HG03565 (cell line): ENCODE results near the gene PRDM15.

Source experiments
- ATAC-seq: cut with Tn5 transposase; IDR thresholded peaks from one replicate; pipeline ENCODE4 v1.9.1; 2021; ENCODE audit warnings: mild to moderate bottlenecking, moderate library complexity; ENCODE audit not compliant: unreplicated experiment

Gene PRDM15

GRCh38 chr21:41907496-41908258 is 28.5 kb upstream of the PRDM15 start:
- ATAC-seq = no peak

- no peak for ATAC-seq
Measured at GRCh38 chr21:41906770-41907169, 27.6 kb upstream of the PRDM15 start.

GRCh38 chr21:41903559-41904351 is 24.6 kb upstream of the PRDM15 start:
- no peak for ATAC-seq

- no peak for ATAC-seq
Measured at GRCh38 chr21:41902946-41903345, 23.8 kb upstream of the PRDM15 start.

GRCh38 chr21:41901782-41902181 is 22.6 kb upstream of the PRDM15 start:
- ATAC-seq = no peak

- ATAC-seq = no peak
Measured at GRCh38 chr21:41901099-41901498, 22.0 kb upstream of the PRDM15 start.

- no peak for ATAC-seq
Measured at GRCh38 chr21:41900401-41900800, 21.3 kb upstream of the PRDM15 start.

- no peak for ATAC-seq
Measured at GRCh38 chr21:41899426-41900202, 20.5 kb upstream of the PRDM15 start.

GRCh38 chr21:41898998-41899397 is 19.9 kb upstream of the PRDM15 start:
- no peak for ATAC-seq

GRCh38 chr21:41897700-41898099 is 18.6 kb upstream of the PRDM15 start:
- no peak for ATAC-seq

- no peak for ATAC-seq
Measured at GRCh38 chr21:41897047-41897669, 18.0 kb upstream of the PRDM15 start.

GRCh38 chr21:41895643-41896493 is 16.7 kb upstream of the PRDM15 start:
- no peak for ATAC-seq

GRCh38 chr21:41894922-41895557 is 15.9 kb upstream of the PRDM15 start:
- ATAC-seq = no peak

GRCh38 chr21:41894511-41894910 is 15.4 kb upstream of the PRDM15 start:
- ATAC-seq = no peak

GRCh38 chr21:41892726-41893125 is 13.6 kb upstream of the PRDM15 start:
- no peak for ATAC-seq

- ATAC-seq = no peak
Measured at GRCh38 chr21:41891132-41891531, 12.0 kb upstream of the PRDM15 start.

GRCh38 chr21:41890355-41890754 is 11.2 kb upstream of the PRDM15 start:
- no peak for ATAC-seq

GRCh38 chr21:41888749-41889376 is 9.7 kb upstream of the PRDM15 start:
- no peak for ATAC-seq

GRCh38 chr21:41887667-41888066 is 8.5 kb upstream of the PRDM15 start:
- ATAC-seq = no peak
